SK-N-SH treated with all-trans-retinoic acid at 6 μM for 48 hours (cell line): ENCODE data around the gene CPSF6.
"Not testable (repeated sequence)": the region's sequence is repeated elsewhere in the genome, so short reads cannot be mapped to it uniquely, and the experiment has no call there.

Source experiments
- ATAC-seq: fragments of 200-7000 bp; cut with Tn5 transposase; 3 replicates; pipeline ENCODE4 v1.9.1; 2020; ENCODE audit warnings: mild to moderate bottlenecking, moderate library complexity
- ARNTL ChIP-seq: fragments of 450-650 bp; formaldehyde crosslinking; IDR thresholded peaks from 2 replicates; pipeline ENCODE4 v1.5.0; 2020; ENCODE audit warnings: low read depth, mild to moderate bottlenecking, moderate library complexity, borderline replicate concordance
- BACH2 ChIP-seq: fragments of 250-450 bp; sonication (Bioruptor Pico); IDR thresholded peaks from 2 replicates; pipeline ENCODE4 v1.9.0; 2021; ENCODE audit warnings: mild to moderate bottlenecking, borderline replicate concordance
- CSDC2 ChIP-seq: fragments of 250-450 bp; sonication (Bioruptor Pico); IDR thresholded peaks from 2 replicates; pipeline ENCODE4 v1.5.0; 2020; ENCODE audit warnings: mild to moderate bottlenecking, moderate library complexity
- CSRNP3 ChIP-seq: fragments of 250-450 bp; sonication (Bioruptor Pico); IDR thresholded peaks from 2 replicates; pipeline ENCODE4 v1.5.1; 2021; ENCODE audit warnings: mild to moderate bottlenecking, moderate library complexity
- ESRRG ChIP-seq: fragments of 250-450 bp; sonication (Bioruptor Pico); IDR thresholded peaks from 2 replicates; pipeline ENCODE4 v1.6.1; 2021; ENCODE audit warnings: mild to moderate bottlenecking
- GLIS3 ChIP-seq: fragments of 250-450 bp; sonication (Bioruptor Pico); IDR thresholded peaks from 2 replicates; pipeline ENCODE4 v1.5.0; 2020; ENCODE audit warnings: mild to moderate bottlenecking, moderate library complexity
- ISL1 ChIP-seq: fragments of 250-450 bp; sonication (Bioruptor Pico); IDR thresholded peaks from 2 replicates; pipeline ENCODE4 v2.1.2; 2022; ENCODE audit warnings: mild to moderate bottlenecking, moderate library complexity
- OSR1 ChIP-seq: fragments of 250-450 bp; sonication (Bioruptor Pico); IDR thresholded peaks from 2 replicates; pipeline ENCODE4 v1.8.0; 2022; ENCODE audit warnings: moderate library complexity, mild to moderate bottlenecking, inconsistent platforms
- PPARA ChIP-seq: fragments of 250-450 bp; sonication (Bioruptor Pico); IDR thresholded peaks from 2 replicates; pipeline ENCODE4 v1.5.0; 2020; ENCODE audit warnings: mild to moderate bottlenecking, borderline replicate concordance
- SNAI2 ChIP-seq: fragments of 250-450 bp; sonication (Bioruptor Pico); IDR thresholded peaks from 2 replicates; pipeline ENCODE4 v1.5.0; 2020; ENCODE audit warnings: mild to moderate bottlenecking, moderate library complexity
- TCF4 ChIP-seq: fragments of 250-450 bp; sonication (Bioruptor Pico); IDR thresholded peaks from 2 replicates; pipeline ENCODE4 v1.8.0; 2021; ENCODE audit warnings: mild to moderate bottlenecking, moderate library complexity, borderline replicate concordance
- TOX ChIP-seq: fragments of 250-450 bp; sonication (Bioruptor Pico); IDR thresholded peaks from 2 replicates; pipeline ENCODE4 v1.8.0; 2021; ENCODE audit warnings: mild to moderate bottlenecking, moderate library complexity, borderline replicate concordance
- TSHZ2 ChIP-seq: fragments of 250-450 bp; sonication (Bioruptor Pico); IDR thresholded peaks from 2 replicates; pipeline ENCODE4 v1.5.0; 2020; ENCODE audit warnings: mild to moderate bottlenecking, moderate library complexity
- ZC3H10 ChIP-seq: fragments of 250-450 bp; sonication (Bioruptor Pico); IDR thresholded peaks from 2 replicates; pipeline ENCODE4 v1.5.1; 2021; ENCODE audit warnings: mild to moderate bottlenecking, moderate library complexity
- ZFP3 ChIP-seq: fragments of 250-450 bp; sonication (Bioruptor Pico); IDR thresholded peaks from 2 replicates; pipeline ENCODE4 v1.5.0; 2020; ENCODE audit warnings: mild to moderate bottlenecking, moderate library complexity
- ZFP30 ChIP-seq: fragments of 450-650 bp; formaldehyde crosslinking; IDR thresholded peaks from 2 replicates; pipeline ENCODE4 v1.5.0; 2022; ENCODE audit warnings: mild to moderate bottlenecking, moderate library complexity
- ZNF70 ChIP-seq: fragments of 450-650 bp; formaldehyde crosslinking; IDR thresholded peaks from 2 replicates; pipeline ENCODE4 v1.5.0; 2020; ENCODE audit warnings: mild to moderate bottlenecking, moderate library complexity
- TF ChIP-seq, protein P1 (sequence below): fragments of 250-450 bp; sonication (Bioruptor Pico); IDR thresholded peaks from 2 replicates; pipeline ENCODE4 v1.8.0; 2020; ENCODE audit warnings: mild to moderate bottlenecking, moderate library complexity, borderline replicate concordance

The CPSF6 gene, protein sequence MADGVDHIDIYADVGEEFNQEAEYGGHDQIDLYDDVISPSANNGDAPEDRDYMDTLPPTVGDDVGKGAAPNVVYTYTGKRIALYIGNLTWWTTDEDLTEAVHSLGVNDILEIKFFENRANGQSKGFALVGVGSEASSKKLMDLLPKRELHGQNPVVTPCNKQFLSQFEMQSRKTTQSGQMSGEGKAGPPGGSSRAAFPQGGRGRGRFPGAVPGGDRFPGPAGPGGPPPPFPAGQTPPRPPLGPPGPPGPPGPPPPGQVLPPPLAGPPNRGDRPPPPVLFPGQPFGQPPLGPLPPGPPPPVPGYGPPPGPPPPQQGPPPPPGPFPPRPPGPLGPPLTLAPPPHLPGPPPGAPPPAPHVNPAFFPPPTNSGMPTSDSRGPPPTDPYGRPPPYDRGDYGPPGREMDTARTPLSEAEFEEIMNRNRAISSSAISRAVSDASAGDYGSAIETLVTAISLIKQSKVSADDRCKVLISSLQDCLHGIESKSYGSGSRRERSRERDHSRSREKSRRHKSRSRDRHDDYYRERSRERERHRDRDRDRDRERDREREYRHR

GRCh38 chr12:69239352-69239921, at the start of gene CPSF6:
Gene CPSF6, plus strand, starts transcription at chr12:69239569. Its CDS starts 78 bp downstream, at chr12:69239647.
- no peak for TF ChIP-seq CSRNP3 (CRISPR knock-in tag)
- TF ChIP-seq, protein P1, sequence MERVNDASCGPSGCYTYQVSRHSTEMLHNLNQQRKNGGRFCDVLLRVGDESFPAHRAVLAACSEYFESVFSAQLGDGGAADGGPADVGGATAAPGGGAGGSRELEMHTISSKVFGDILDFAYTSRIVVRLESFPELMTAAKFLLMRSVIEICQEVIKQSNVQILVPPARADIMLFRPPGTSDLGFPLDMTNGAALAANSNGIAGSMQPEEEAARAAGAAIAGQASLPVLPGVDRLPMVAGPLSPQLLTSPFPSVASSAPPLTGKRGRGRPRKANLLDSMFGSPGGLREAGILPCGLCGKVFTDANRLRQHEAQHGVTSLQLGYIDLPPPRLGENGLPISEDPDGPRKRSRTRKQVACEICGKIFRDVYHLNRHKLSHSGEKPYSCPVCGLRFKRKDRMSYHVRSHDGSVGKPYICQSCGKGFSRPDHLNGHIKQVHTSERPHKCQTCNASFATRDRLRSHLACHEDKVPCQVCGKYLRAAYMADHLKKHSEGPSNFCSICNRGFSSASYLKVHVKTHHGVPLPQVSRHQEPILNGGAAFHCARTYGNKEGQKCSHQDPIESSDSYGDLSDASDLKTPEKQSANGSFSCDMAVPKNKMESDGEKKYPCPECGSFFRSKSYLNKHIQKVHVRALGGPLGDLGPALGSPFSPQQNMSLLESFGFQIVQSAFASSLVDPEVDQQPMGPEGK, result peak; percentile 65; the same call in 1 of the 2 replicates
- TF ChIP-seq PPARA (CRISPR knock-in tag), result no peak
- peak; percentile 96 for ATAC-seq

- ATAC-seq, result 0 out of 3 replicates have a peak, but pooled peaks have one; percentile 35
- no peak for TF ChIP-seq ZFP30
- no peak for TF ChIP-seq ZC3H10
- no peak for TF ChIP-seq ZFP3 (CRISPR knock-in tag)
- TF ChIP-seq TOX (CRISPR knock-in tag), result no peak
- TF ChIP-seq OSR1 (CRISPR knock-in tag), result no peak
- no peak for TF ChIP-seq ISL1 (CRISPR knock-in tag)
- no peak for TF ChIP-seq CSRNP3 (CRISPR knock-in tag)
- TF ChIP-seq ARNTL (CRISPR knock-in tag), result no peak
These were observed 42.8 kb upstream of the CPSF6 start for GRCh38 chr12:69196302-69197288.

DNA sequence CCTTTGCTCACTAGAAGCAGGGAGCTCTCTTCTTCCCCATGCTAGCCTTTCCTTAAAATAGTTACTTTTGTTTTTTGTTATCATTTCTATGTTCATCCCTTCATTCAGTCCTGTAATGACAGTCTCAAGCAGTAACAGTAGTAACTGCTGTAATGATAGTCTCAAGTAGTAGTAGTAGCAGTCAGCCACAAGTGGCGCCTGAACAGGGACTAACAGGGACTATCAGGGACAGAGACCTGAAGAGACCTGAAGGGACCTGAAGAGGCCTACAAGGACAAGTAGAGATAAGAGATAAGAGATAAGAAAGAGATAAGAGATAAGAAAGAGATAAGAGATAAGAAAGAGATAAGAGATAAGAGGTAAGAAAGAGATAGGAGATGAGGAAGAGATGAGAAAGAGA, 39.4 kb upstream of the CPSF6 start:
- ATAC-seq, result not testable (repeated sequence)

- no peak for ATAC-seq
- no peak for TF ChIP-seq ZNF70 (CRISPR knock-in tag)
- no peak for TF ChIP-seq TCF4
- no peak for TF ChIP-seq ISL1 (CRISPR knock-in tag)
- no peak for TF ChIP-seq CSRNP3 (CRISPR knock-in tag)
- no peak for TF ChIP-seq ESRRG (CRISPR knock-in tag)
These were observed 35.2 kb upstream of the CPSF6 start for GRCh38 chr12:69204191-69204590.

DNA sequence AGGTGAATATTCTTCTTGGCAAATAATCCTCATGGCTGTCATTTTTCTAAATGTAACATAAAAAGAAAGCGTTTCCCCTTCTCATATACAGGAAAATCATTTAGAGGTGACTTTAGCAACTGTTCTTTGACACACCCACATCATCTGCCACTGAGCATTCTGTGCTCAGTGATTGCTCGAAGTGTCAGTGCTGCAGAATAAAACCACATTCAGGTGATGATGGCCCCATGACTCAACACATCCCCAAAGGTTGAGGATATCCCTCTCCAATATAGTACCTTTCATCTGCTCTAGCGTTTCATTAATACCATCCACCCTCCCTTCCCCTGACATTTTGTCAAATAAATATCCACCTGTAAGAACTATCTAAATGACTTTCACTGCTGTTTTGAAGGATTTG, 28.7 kb upstream of the CPSF6 start:
- ATAC-seq, result no peak
- no peak for TF ChIP-seq CSDC2
- no peak for TF ChIP-seq SNAI2
- no peak for TF ChIP-seq GLIS3 (CRISPR knock-in tag)
- no peak for TF ChIP-seq ARNTL (CRISPR knock-in tag)
- TF ChIP-seq, protein P1, result no peak
- TF ChIP-seq TCF4, result no peak
- TF ChIP-seq BACH2 (CRISPR knock-in tag), result no peak
- TF ChIP-seq ISL1 (CRISPR knock-in tag), result no peak
- TF ChIP-seq ZFP3 (CRISPR knock-in tag), result no peak
- no peak for TF ChIP-seq ZNF70 (CRISPR knock-in tag)
- TF ChIP-seq TSHZ2 (CRISPR knock-in tag), result no peak
